A549 (cell line): Measurements from ENCODE around the gene MB21D2.

Experiments used
- POLR2A ChIP-seq: IDR thresholded peaks from 2 replicates; pipeline ENCODE4 v1.6.1; 2012; ENCODE audit warnings: mild to moderate bottlenecking, low read length
- ZNF302 ChIP-seq: fragments of 250-450 bp; sonication (Bioruptor Pico); IDR thresholded peaks from 2 replicates; pipeline ENCODE4 v1.9.0; 2021; ENCODE audit warnings: inconsistent platforms, mild to moderate bottlenecking, moderate library complexity
- TF ChIP-seq, protein P1 (sequence below): fragments of 200-600 bp; sonication (generic); IDR thresholded peaks from 2 replicates; pipeline ENCODE4 v1.6.1; 2016; ENCODE audit warnings: antibody characterized with exemption, mild to moderate bottlenecking, moderate library complexity
- TF ChIP-seq, protein P2 (sequence below): fragments of >200 bp; sonication (Bioruptor Twin); formaldehyde crosslinking; IDR thresholded peaks from 3 replicates; pipeline ENCODE4 v1.5.1; 2016
- TF ChIP-seq, protein P3 (sequence below): IDR thresholded peaks from 2 replicates; pipeline ENCODE4 v1.6.1; 2012; ENCODE audit warnings: low read depth, borderline replicate concordance
- TF ChIP-seq, protein P4 (sequence below): fragments of 450-650 bp; IDR thresholded peaks from 2 replicates; pipeline ENCODE4 v1.6.1; 2014; ENCODE audit warnings: antibody characterized with exemption
- TF ChIP-seq, protein P5 (sequence below): fragments of >200 bp; sonication (Bioruptor Twin); formaldehyde crosslinking; IDR thresholded peaks from 2 replicates; pipeline ENCODE4 v1.6.1; 2016

DNA sequence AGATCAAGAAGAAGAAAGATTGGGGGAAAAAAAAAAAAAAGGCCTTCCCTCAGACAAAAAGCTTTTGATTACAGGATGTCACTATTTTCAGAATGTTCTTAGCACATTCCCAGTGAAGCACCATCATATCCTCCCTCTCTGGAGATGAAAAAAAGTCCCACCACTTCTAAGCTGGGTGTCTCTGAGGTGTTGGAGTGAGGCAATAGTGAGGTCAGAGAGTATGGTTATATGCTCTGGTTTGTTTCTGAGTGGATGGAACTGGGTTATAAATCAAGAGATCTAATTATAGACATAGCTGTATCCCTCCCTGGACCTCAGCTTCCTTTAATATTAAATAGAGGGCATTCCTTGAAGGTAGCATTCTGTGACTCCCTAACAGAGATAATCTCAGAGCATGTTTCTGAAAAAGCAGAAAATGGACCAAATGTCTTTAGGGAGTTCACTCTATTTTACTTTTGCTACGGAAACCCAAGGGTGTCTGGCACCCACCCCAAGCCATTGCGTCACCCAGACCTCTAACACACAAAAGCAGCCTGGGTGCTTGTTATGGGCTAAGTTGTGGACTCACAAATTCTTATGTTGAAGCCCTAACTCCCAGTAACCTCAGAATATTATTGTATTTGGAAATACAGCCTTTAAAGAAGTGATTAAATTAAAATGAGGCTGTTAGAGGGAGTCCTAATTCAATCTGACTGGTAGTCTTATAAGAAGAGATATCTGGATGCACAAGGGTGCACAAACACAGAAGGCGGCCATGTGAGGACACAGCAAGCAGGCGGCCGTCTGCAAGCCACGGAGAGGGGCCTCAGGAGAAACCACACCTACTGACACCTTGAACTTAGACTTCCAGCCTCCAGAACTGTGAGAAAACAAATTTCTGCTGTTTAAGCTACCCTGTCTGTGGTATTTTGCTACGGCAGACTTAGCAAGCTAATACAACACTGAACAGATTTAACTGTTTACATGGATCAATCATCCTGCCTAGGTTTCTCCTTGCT lies 81.5 kb downstream of the MB21D2 start:
- no peak for TF ChIP-seq POLR2A
- TF ChIP-seq, protein P1, sequence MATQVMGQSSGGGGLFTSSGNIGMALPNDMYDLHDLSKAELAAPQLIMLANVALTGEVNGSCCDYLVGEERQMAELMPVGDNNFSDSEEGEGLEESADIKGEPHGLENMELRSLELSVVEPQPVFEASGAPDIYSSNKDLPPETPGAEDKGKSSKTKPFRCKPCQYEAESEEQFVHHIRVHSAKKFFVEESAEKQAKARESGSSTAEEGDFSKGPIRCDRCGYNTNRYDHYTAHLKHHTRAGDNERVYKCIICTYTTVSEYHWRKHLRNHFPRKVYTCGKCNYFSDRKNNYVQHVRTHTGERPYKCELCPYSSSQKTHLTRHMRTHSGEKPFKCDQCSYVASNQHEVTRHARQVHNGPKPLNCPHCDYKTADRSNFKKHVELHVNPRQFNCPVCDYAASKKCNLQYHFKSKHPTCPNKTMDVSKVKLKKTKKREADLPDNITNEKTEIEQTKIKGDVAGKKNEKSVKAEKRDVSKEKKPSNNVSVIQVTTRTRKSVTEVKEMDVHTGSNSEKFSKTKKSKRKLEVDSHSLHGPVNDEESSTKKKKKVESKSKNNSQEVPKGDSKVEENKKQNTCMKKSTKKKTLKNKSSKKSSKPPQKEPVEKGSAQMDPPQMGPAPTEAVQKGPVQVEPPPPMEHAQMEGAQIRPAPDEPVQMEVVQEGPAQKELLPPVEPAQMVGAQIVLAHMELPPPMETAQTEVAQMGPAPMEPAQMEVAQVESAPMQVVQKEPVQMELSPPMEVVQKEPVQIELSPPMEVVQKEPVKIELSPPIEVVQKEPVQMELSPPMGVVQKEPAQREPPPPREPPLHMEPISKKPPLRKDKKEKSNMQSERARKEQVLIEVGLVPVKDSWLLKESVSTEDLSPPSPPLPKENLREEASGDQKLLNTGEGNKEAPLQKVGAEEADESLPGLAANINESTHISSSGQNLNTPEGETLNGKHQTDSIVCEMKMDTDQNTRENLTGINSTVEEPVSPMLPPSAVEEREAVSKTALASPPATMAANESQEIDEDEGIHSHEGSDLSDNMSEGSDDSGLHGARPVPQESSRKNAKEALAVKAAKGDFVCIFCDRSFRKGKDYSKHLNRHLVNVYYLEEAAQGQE = no peak
- TF ChIP-seq, protein P2, sequence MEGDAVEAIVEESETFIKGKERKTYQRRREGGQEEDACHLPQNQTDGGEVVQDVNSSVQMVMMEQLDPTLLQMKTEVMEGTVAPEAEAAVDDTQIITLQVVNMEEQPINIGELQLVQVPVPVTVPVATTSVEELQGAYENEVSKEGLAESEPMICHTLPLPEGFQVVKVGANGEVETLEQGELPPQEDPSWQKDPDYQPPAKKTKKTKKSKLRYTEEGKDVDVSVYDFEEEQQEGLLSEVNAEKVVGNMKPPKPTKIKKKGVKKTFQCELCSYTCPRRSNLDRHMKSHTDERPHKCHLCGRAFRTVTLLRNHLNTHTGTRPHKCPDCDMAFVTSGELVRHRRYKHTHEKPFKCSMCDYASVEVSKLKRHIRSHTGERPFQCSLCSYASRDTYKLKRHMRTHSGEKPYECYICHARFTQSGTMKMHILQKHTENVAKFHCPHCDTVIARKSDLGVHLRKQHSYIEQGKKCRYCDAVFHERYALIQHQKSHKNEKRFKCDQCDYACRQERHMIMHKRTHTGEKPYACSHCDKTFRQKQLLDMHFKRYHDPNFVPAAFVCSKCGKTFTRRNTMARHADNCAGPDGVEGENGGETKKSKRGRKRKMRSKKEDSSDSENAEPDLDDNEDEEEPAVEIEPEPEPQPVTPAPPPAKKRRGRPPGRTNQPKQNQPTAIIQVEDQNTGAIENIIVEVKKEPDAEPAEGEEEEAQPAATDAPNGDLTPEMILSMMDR = no peak
- TF ChIP-seq, protein P3, sequence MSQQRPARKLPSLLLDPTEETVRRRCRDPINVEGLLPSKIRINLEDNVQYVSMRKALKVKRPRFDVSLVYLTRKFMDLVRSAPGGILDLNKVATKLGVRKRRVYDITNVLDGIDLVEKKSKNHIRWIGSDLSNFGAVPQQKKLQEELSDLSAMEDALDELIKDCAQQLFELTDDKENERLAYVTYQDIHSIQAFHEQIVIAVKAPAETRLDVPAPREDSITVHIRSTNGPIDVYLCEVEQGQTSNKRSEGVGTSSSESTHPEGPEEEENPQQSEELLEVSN = no peak
- TF ChIP-seq, protein P4, sequence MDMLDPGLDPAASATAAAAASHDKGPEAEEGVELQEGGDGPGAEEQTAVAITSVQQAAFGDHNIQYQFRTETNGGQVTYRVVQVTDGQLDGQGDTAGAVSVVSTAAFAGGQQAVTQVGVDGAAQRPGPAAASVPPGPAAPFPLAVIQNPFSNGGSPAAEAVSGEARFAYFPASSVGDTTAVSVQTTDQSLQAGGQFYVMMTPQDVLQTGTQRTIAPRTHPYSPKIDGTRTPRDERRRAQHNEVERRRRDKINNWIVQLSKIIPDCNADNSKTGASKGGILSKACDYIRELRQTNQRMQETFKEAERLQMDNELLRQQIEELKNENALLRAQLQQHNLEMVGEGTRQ = no peak
- no peak for TF ChIP-seq ZNF302 (CRISPR knock-in tag)
- TF ChIP-seq, protein P5, sequence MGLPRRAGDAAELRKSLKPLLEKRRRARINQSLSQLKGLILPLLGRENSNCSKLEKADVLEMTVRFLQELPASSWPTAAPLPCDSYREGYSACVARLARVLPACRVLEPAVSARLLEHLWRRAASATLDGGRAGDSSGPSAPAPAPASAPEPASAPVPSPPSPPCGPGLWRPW = no peak
